Kidney tubule cell (primary cell): Measurements from ENCODE around the gene HEATR9.
A peak's percentile ranks its signal among the peaks of the same experiment; 100 is the strongest.

Experiments
- DNase-seq: peaks from one replicate; pipeline ENCODE4 v3.0.0-alpha.2; 2018; ENCODE audit warnings: low spot score

Gene HEATR9

DNA sequence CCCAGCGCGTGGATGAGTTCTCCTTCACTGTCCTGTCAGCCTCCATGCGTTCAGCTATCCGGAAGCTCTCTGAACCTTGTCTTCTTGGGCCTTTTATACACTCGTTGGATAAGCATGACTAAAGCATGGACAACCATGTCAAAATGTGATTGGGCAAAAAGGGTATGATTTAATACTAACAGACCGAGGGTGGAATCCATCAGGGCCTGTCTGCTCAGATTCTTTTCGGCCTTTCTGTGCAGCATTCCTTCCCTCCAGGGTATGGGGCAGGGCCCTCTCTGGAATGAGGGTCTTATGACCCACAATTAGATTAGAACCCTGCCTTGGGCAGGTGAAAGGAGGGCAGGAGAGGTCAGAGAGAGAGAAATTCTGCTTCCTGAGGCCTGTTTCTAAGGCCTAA is 25.5 kb upstream of the HEATR9 start:
- DNase-seq: no peak

DNA sequence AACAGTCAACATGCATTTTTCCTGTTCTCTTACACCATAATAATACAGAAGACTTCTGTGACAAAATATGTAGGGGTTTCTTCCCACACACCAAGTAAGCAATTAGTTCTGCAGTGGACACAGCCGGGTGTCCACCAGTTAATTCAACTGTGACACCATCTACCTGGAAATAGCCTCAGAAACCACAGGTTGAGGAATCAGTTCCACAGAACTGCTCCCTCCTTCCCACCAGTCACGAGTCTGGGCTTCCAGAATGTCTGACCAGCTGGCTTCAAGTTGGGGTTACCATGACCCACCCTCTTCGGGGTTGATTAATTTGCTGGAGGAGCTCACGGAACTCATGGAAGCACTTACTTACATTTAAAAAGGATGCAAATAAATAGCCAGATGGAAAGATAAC is 25.1 kb upstream of the HEATR9 start:
- DNase-seq: peak; percentile 49

DNA sequence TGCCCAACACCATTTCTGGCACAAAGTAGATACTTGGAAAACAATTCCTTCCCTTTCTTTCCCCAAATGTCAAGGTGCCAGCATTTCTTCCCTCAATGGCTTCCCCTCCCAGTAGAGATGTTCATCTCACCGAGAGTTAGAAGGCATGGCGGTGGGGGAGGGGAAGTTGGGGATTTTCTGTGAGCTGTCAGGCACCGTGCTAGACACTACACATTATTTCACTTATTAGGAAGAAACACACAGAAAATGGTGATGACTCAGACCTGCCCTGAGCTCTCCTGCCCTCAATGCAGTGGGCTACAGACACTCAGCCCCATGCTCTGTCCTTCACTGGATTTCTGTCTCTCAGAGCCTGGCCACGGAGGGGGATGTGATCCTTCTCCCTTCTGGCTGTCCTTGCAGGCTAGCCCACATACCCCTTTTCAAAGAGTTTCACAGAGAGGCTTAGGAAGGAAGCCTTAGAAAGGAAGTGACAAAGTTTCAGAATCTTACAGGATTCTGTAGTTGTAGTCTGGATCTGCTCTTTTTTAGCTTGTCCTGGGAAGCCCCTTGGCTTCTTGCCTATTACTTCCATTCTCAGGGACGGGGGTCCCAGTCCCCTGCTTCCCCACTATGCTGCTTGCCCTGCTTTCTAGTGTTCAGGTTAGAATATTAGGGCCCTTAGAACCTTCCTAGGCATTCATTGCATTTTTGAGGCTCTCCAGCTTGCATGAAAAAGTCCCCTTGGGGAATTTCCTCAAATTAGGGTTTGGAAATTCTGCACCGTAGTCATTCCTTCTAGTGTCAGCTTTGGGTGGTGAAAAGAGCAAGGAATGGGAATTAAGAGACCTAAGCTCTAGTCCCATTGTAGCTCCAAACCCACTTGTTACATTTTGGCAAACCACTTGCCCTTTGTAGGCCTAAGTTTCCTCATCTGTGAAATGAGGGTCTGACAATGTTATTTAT is 23.7 kb upstream of the HEATR9 start:
- DNase-seq: peak; percentile 58

DNA sequence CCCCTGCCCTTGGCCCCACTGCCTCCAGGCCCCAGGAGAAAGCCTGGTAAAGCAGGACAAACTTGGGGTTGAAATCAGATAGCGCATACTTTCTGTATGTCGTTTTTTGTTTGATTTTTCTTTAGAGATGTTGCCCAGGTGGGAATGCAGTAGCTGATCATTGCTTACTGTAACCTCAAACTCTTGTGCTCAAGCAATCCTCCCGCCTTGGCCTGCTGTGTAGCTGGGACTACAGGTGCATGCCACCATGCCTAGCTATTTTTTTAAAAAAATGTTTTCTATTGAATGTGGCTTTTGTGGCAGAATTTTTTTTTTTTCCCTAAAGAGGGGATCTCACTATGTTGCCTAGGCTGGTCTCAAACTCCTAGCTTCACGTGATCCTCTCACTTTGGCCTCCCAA is 22.6 kb upstream of the HEATR9 start:
- DNase-seq: no peak

DNA sequence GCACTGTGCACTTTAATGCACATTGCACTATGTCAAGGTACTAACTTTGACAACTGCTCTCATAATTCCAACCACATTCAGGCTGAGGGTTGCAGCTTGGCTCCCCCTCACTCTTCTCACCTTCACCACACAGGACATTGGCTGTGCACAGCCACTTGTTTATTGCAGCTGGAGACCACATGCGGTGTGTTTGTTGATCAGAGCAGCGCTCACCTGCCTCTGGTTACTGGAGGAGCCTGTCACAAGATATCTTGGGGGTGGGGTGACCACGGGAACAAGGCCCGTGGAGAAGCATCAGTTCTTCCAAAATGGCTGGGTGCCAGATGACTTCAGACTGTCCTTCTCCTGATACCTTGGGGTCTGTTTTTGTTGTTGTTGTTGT is 22.1 kb upstream of the HEATR9 start:
- no peak for DNase-seq

DNA sequence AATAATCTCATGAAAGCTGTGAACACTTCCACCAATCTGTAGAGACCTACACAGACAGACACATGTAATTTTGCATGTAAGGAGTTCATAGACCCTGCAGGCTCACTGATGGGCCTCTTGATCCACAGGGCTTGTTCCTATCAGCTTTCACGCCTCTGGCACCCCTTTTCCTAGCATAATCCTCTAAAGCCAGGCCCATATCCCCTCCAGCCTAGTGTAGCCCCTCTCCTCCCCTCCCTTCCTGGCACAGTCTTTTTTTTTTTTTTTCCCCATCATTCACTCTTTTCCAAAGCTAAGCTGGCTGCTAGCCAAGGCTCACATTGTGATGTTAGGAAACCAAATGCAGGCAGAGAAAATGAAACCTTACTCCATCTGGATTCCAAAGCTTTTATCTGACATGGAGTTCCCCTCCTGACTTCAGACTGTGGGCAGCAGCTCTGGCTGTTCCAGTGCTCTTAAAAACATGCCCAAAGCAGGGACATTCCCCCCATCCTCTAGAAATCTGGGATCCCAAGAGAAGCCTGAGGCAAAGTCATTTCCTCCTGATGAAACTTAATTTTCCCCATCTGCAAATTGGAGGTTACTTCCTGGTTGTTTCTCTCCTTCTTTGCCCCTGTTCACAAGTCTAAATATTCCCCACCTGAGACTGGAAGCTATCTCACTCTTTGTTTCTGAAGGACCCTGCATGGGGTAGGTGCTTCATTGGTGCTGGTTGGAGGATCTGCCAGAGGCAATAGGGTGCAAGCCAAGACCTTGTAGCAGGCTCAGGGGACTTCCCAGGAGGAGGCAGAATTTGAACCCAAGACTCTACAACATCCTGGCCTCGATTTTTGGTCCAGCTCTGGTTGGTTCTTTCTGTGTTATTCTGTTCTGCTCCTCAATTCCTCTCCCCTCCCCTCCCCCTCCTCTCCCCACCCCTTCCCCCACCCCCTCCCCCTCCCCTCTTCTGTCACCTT is 21.4 kb upstream of the HEATR9 start:
- peak; percentile 58 for DNase-seq

DNA sequence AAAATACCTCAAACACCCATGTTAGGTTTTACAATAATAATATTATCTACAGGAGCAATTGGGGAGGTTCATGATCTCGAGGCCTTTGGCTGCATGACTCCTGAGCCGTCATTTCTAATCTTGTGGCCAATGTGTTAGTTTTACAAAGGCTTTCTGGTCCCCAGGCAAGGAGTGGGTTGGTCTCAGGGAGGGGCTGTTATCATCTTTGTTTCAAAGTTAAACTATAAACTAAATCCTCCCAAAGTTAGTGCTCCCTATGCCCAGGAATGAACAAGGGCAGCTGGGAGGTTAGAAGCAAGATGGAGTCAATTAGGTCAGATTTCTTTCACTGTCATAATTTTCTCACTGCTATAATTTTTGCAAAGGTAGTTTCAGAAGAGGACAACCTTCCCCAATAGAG is 20.6 kb upstream of the HEATR9 start:
- DNase-seq: no peak

DNA sequence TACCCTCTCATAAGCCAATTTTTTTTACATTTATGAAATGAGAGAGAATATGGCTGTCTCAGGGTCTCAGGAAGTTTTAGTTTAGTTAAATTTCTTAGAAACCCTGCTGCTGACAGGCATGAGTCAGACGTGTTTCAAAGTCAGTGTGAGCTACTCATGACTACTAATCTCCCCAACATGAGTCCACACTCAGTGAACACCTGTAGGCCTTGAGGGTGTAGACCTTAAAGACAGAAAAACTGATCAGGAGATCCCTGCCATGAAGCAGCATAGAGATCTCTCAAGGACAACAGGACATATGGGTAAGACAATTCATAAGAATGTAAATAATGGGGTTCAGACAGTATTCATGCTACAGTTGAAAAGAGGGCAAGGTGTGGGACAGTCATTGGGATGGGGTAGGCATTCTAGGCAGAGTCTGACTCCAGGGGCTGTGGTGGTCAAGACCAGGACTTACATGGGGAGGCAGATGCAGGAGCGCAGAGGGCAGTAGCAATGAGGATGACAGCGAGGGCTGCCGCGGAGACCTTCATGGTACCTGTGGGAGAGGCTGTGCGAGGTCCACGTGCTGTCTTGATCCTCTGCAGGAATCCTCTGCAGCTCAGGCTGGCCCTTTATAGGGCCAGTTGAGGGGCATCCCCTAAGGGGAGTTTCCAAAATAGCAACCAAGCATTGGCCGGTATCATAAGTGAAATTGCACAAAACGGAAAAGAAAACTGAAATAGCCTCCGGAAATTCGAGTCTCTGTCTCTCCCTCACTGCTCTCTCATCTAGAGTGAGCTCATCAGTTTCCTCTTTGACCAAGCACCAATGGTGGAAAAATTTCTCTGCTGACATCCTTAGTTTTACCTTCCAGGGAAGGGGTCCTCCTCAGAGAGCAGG is 11.3 kb upstream of the HEATR9 start, which contains the start of gene CCL5:
TSS of gene CCL5 (minus strand) at position 588 of the 882 bp plus-strand sequence.
- DNase-seq: peak; percentile 38

DNA sequence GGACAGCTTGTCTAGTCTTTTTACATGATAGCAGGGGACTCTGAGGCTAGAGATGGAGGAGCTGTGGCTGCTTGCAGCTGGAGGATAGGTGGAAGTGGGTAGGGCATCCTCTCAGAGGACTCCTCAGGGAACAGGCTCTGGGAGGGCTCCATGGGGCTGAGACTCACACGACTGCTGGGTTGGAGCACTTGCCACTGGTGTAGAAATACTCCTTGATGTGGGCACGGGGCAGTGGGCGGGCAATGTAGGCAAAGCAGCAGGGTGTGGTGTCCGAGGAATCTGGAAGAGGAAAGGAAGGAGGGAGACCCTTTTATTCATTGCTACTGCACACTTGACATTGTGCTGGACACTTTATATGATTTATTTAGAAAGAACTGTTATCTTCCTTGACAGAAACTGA is 9.7 kb upstream of the HEATR9 start:
- DNase-seq: no peak

DNA sequence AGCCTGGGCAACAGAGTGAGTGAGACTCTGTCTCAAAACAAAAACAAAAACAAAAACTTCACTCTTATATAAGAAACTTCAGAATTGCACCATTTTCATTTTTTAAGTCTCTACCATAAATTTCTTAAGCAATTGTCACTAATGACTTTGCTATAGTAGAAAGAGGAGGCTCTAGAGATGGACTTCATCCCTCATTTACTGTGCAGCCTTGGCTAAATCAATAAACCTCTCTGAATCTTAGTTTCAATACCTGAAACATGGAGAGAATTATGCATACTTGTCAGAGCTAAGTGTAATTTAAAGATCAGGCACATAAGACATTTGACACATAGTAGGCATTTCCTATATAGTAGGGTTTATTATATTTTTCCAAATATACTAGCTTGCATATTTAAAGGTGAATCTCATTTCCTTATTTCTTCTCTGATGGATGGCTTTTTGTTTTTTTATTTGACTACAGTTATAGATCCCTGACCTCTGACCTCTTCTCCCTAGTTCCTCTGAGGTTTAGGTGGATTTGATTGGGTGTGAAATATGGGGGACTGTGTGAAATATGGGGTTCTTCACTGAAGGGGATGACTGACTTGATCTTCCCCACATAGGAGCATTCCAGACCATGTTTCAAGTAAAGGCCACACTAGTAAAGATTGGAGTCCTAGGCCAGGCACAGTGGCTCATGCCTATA is 8.8 kb upstream of the HEATR9 start:
- DNase-seq: no peak

DNA sequence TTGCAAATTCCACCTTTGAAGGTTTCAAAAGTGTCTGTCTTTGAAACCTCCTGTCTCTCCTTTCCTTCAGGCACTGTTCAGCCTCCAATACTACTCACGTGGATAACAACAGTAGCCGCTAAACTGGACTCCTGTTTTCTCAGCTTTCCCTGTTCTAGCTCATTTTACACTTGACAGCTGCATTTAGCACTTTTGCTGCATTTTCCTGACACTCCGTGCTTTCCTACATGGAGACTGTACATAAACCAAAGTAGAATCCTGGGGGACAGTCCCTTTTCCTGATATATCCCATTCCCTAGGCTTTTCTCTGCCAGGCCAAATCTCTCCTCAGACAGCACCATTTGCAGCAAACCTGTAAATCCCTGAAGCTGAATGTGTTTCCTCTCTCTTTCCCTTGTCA is 7.8 kb upstream of the HEATR9 start:
- DNase-seq: no peak

DNA sequence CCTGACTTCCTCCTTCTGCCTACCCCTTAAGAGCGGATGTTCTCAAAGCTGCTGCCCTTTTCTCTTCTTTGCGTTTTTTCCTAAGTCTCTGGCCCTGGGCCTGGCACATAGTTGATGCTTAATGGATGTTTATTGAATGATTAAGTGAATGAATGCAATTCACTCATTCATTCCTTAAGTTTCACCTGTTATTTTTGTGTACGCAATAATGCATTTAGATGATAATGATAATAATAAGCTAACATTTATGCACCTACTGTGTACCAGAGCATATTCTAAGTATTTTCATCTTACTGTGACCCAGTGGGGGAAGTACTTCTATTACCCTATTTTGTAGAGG is 7.1 kb upstream of the HEATR9 start:
- DNase-seq: no peak

DNA sequence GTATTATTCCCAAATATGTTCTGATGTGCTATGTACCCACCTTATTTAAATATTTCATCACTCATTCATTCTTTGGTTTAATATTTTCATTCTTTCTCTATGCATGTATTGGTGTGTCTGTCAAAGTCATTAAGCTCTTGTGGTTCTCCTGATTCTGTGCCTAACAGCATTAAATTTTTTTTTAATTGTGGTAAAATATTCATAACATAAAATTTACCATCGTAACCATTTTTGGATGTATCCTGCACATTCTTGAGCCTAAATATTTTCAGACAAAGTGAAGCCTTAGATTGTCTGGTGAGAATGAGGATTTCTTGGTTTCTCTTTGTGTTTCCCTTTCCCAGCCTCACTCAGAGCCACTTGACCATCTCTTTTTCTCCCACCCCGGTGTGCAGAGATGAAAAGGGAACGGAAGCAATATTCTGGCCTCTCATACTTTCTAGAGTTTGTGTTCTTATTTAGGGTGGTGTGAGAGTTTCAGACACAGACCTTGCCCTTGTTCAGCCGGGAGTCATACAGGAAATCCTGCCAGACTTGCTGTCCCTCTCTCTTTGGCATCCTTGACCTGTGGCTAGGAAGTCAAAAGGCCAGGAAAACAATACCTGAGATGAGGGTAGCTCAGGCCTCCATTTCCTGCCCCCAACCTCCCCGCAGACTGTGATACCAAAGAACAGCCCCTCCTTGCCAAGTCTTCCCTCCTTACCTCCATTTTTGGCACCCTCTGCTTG is 6.5 kb upstream of the HEATR9 start:
- DNase-seq: no peak

DNA sequence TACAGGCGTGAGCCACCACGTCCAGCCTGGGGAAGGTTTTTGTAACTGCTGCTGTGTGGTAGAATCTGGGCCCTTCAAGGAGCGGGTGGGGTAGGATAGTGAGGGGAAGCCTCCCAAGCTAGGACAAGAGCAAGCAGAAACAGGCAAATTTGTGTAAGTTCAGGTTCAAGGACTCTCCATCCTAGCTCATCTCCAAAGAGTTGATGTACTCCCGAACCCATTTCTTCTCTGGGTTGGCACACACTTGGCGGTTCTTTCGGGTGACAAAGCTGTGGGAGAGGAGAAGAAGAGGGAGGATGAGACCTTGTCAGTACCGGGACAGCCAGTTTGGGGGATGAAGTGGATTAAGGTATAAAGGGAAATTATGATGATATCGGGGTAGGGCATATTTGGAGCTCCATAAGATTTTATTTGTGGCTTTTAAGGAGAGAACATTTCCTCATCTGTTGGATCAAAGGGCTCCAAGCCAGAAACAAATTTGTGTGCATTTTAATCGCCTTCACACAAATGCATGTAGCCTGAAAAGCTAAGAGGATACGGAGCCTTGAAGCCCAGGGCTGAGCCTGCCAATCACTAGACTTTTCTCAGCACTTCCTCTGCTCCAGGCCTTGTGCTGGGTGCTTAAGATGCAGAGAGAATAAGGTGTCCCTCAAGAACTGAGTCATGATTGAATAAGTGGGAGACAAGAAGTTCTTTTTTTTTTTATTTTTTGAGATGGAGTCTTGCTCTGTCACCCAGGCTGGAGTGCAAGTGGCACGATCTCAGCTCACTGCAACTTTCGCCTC is 3.7 kb upstream of the HEATR9 start:
- no peak for DNase-seq

DNA sequence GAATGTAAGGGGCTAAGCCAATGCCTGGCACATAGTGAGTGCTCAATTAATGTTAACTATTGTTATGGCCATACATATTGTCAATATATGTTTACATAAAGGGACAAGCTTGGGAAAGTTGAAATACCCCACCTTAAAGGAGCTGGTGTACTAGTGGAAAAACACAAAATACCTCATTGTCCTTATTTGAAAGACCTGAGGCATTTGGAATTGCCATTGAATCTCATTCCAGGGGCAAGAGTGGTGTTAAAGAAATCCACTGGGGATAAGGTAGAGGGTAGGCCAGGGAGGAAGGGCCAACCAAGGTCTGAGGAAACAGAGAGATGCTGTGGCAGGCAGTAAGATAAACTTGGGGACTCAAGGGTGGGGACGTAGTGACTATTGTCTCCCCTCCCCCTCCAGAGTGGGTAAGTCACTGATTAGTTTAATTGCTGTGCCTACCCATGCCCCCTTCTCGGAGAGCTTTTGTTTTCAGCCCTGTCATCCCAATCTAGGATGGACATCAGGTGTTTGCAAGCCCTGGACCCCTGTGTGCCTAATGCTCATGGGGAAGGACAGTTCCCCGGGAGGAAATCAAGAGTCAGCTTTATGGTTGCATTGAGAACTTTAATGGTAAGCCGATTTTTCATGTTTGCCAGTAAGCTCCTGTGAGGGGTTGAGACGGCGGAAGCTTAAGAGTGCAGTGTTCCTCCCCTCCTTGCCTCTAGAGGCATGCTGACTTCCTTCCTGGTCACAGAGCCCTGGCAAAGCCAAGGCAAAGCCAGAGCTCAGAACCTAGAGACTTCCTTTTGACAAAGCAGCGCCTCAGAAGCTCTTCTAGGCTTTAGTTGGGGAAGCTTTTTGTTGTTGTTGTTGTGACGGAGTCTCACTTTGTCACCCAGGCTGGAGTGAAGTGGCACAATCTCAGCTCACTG is 2.5 kb upstream of the HEATR9 start:
- no peak for DNase-seq

DNA sequence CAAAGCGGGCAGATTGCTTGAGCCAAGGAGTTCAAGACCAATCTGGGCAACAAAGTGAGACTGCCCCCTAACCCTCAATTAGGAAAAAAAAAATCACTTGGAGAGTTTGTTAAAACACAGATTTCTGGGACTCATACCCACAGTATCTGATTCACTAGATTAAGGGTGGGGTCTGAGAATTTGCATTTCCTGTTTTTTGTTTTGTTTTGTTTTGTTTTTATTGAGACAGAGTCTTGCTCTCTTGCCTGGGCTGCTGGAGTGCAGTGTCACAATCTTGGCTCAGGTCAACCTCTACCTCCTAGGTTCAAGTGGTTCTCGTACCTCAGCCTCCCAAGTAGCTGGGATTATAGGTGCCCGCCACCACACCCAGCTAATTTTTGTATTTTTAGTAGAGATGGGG is 1.1 kb downstream of the HEATR9 start:
- no peak for DNase-seq

DNA sequence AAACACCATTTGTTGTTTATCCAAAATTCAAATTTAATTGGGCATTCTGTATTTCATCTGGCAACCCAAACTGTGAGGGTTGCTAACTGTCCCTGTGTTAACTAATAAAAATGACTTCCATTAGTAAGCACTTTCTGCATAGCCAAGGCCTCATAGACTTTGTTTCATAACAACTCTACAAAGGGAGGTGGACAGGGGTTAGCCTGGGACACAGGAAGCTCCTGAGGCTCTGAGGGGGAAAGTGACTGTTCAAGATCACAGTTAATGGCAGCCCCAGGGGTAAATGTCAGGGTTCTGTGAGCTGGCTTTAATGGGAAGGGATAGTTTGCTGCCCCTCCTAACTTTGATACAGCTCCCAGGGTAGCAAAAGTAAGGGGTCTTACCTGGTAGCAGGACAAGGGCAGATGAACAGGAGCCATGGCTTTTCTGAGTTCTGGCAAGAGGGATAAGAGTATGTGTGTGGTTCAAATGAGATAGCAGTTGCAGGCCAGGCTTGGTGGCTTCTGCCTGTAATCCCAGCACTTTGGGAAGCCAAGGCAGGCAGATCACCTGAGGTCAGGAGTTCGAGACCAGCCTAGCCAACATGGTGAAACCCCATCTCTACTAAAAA is 2.2 kb downstream of the HEATR9 start:
- DNase-seq: no peak
